Hepatocyte (in vitro differentiated cells): Measurements from ENCODE around the gene ENAH. TPM values are rescaled to one million over a fixed set of nuclear protein-coding genes. Genes with fewer than 3 reads are reported as not detected.

Source experiments
- DNase-seq: peaks from one replicate; pipeline ENCODE4 v3.0.0-alpha.2; 2016; ENCODE audit warnings: low spot score
- H2AFZ ChIP-seq: fragments of 200-600 bp; sonication (generic); 2 replicates; pipeline ENCODE4 v1.6.0; 2016; ENCODE audit warnings: antibody characterized with exemption, mild to moderate bottlenecking
- H3K27ac ChIP-seq: fragments of 200-600 bp; sonication (generic); 2 replicates; pipeline ENCODE4 v1.5.1; 2016; ENCODE audit warnings: mild to moderate bottlenecking
- H3K27me3 ChIP-seq: fragments of 200-600 bp; sonication (generic); 2 replicates; pipeline ENCODE4 v1.6.1; 2016
- H3K36me3 ChIP-seq: fragments of 200-600 bp; sonication (generic); replicated peaks from 2 replicates; pipeline ENCODE4 v1.5.1; 2016; ENCODE audit warnings: low read depth; ENCODE audit not compliant: insufficient read depth
- H3K4me1 ChIP-seq: fragments of 200-600 bp; sonication (generic); 2 replicates; pipeline ENCODE4 v1.5.1; 2016; ENCODE audit warnings: mild to moderate bottlenecking, moderate library complexity; ENCODE audit not compliant: insufficient read depth
- H3K4me2 ChIP-seq: fragments of 200-600 bp; sonication (generic); 2 replicates; pipeline ENCODE4 v1.6.0; 2016
- H3K4me3 ChIP-seq: fragments of 200-600 bp; sonication (generic); 2 replicates; pipeline ENCODE4 v1.5.1; 2016; ENCODE audit warnings: mild to moderate bottlenecking
- H3K79me2 ChIP-seq: fragments of 200-600 bp; sonication (generic); 2 replicates; pipeline ENCODE4 v1.6.0; 2017; ENCODE audit warnings: mild to moderate bottlenecking
- H3K9me2 ChIP-seq: fragments of 200-600 bp; sonication (generic); replicated peaks from 2 replicates; pipeline ENCODE4 v1.6.0; 2017; ENCODE audit warnings: mild to moderate bottlenecking; ENCODE audit not compliant: insufficient read depth
- H3K9me3 ChIP-seq: fragments of 200-600 bp; sonication (generic); 2 replicates; pipeline ENCODE4 v1.5.1; 2016; ENCODE audit warnings: low read depth, mild to moderate bottlenecking
- H4K20me1 ChIP-seq: fragments of 200-600 bp; sonication (generic); 2 replicates; pipeline ENCODE4 v1.6.0; 2016; ENCODE audit warnings: mild to moderate bottlenecking; ENCODE audit not compliant: insufficient read depth, poor library complexity, severe bottlenecking
- CTCF ChIP-seq: fragments of 200-600 bp; sonication (generic); IDR thresholded peaks from 2 replicates; pipeline ENCODE4 v1.5.1; 2016; ENCODE audit warnings: antibody characterized with exemption, mild to moderate bottlenecking; ENCODE audit not compliant: poor library complexity
- EZH2 ChIP-seq: fragments of 200-600 bp; sonication (generic); IDR thresholded peaks from 2 replicates; pipeline ENCODE4 v1.6.1; 2016; ENCODE audit warnings: antibody characterized with exemption, mild to moderate bottlenecking, borderline replicate concordance
- EZH2phosphoT487 ChIP-seq: fragments of 200-600 bp; sonication (generic); IDR thresholded peaks from one replicate; pipeline ENCODE4 v1.6.1; 2018; ENCODE audit warnings: antibody characterized with exemption, mild to moderate bottlenecking, low read depth, moderate library complexity; ENCODE audit not compliant: unreplicated experiment, severe bottlenecking
- WGBS: methylation state at CpG from one replicate; pipeline ENCODE4 v1.1.6; 2016; ENCODE audit warnings: low lambda C conversion rate; ENCODE audit errors: missing lambda C conversion rate; 5-methylcytosine and 5-hydroxymethylcytosine counted together
- polyA plus RNA-seq: library from polyadenylated mRNA; unstranded; fragments of >200 nt; fragmentation: Nextera tagmentation; extraction: Ambion mirVana; gene quantifications from 2 replicates; pipeline ENCODE4 v1.2.1, GENCODE V29; 2016
- total RNA-seq: library from RNA; depleted of rRNA; stranded (reverse); fragments of >200 nt; gene quantifications from 2 replicates; pipeline ENCODE4 v1.2.3, GENCODE V29; 2014

ENAH gene
- total and polyA plus RNA-seq, 2 experiments from 2014 or later: 51.3 to 115 TPM

GRCh38 chr1:225450491-225451191 is 202.3 kb downstream of the ENAH start:
- no peaks in the 10 kb centered on the region for H4K20me1 ChIP-seq
- H3K4me3 ChIP-seq: no peak overlapping the region
- no peaks in the 10 kb centered on the region for H3K9me3 ChIP-seq
- DNase-seq: no peak
- TF ChIP-seq CTCF (no peak), EZH2 (no peak), EZH2phosphoT487 (no peak)
- no peaks in the 10 kb centered on the region for H3K27me3 ChIP-seq
- no peaks in the 10 kb centered on the region for H3K79me2 ChIP-seq
- H3K27ac ChIP-seq: no peak overlapping the region
- H3K36me3 ChIP-seq: no peaks in the 10 kb centered on the region
- no peak overlapping the region for H2AFZ ChIP-seq
- WGBS: 88% methylated on average over 12 of the region's 12 CpGs
- no peak overlapping the region for H3K4me2 ChIP-seq
- no peaks in the 10 kb centered on the region for H3K9me2 ChIP-seq
- peaks cover 22% of the 10 kb centered on the region for H3K4me1 ChIP-seq

GRCh38 chr1:225449774-225450173 is 203.1 kb downstream of the ENAH start:
- H2AFZ ChIP-seq: no peak overlapping the region
- H4K20me1 ChIP-seq: no peaks in the 10 kb centered on the region
- no peaks in the 10 kb centered on the region for H3K36me3 ChIP-seq
- no peak overlapping the region for H3K4me3 ChIP-seq
- H3K27me3 ChIP-seq: no peaks in the 10 kb centered on the region
- WGBS: 95% methylated on average over 5 of the region's 5 CpGs
- TF ChIP-seq EZH2 (no peak), CTCF (no peak), EZH2phosphoT487 (no peak)
- H3K4me2 ChIP-seq: no peak overlapping the region
- no peaks in the 10 kb centered on the region for H3K9me2 ChIP-seq
- no peaks in the 10 kb centered on the region for H3K79me2 ChIP-seq
- H3K4me1 ChIP-seq: peaks cover 22% of the 10 kb centered on the region
- H3K9me3 ChIP-seq: no peaks in the 10 kb centered on the region
- no peak overlapping the region for H3K27ac ChIP-seq
- DNase-seq: no peak

GRCh38 chr1:225449261-225449660 is 203.7 kb downstream of the ENAH start:
- Histone ChIP-seq H3K9me2 (no peaks in the 10 kb centered on the region), H4K20me1 (no peaks in the 10 kb centered on the region), H3K27me3 (no peaks in the 10 kb centered on the region), H3K79me2 (no peaks in the 10 kb centered on the region), H3K4me3 (no peak overlapping the region), H3K27ac (no peak overlapping the region), H3K4me1 (peaks cover 22% of the 10 kb centered on the region), H3K9me3 (no peaks in the 10 kb centered on the region), H3K4me2 (no peak overlapping the region), H2AFZ (no peak overlapping the region), H3K36me3 (no peaks in the 10 kb centered on the region)
- DNase-seq: no peak
- WGBS: 91% methylated on average over 9 of the region's 9 CpGs
- TF ChIP-seq EZH2 (no peak), CTCF (no peak), EZH2phosphoT487 (no peak)
